ENCODE data around the gene FBXL7. TPM values are rescaled to one million over a fixed set of nuclear protein-coding genes. Genes with fewer than 3 reads are reported as not detected.

FBXL7 gene
- total and polyA plus RNA-seq, 2 of the 8 experiments (the other 6 are each of a cell fraction or from before 2014, with no cell fraction given) = 17.7 to 17.8 TPM

DNA sequence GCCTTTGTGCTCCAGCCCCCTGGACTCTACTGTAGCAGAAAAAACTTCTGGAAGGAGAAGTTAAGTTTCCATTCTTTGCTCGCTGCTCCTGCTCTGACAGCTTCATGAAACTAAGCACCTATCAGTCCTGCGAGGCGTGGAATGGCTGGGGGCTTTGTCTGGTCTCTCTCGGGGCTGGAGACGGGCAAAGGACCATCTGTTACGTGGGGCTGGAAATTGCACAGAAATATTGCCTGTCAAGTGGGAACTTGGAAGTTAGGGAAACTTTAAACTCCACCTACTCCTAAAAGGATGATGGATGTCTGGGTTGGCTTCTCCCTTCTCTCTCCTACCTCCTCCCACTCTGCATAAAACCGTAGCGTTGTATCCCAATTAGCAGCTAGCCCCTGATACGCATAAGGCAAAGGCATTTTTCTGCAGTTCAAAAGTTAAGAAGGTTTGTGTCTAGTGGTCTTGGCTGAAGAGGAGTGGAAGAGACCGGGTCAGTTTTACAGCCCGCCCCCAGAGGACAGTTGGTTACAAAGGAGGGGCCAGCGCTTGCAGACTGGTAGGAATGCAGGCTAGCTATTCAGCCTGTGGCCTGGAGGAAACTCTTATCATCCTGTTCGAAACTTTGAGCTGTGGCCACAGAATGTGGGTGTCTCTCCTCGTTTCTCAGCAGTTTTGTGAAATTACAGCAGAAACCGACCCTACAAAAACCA is 1.3 kb downstream of the FBXL7 start (continued):
- TF ChIP-seq RAD21 (IDR thresholded peaks at IDR 0.05 in 1 of 2, conservative IDR thresholded peaks at IDR 0.05 in 1 of 2; ENCODE audit: low read depth in 2 of 2, low read length in 2 of 2) (peak; percentile 2 to 26; a peak in 2 of 4 replicates), TEAD4 (IDR thresholded peaks at IDR 0.05; ENCODE audit: low read depth, low read length) (peak; percentile 74), SRF (IDR thresholded peaks at IDR 0.05; ENCODE audit: low read depth, low read length) (no peak)

All from H1 (cell line).